Nephron (organoid): ENCODE data around the gene GAB3.

Source experiments
- H3K27ac Mint-ChIP-seq, 3 experiments: 2 replicates each; pipeline ENCODE4 v1.8.0; 2020; ENCODE audit warnings: mixed read lengths in 3 of 3, mild to moderate bottlenecking in 2 of 3, moderate library complexity in 1 of 3
- H3K27me3 Mint-ChIP-seq: 2 replicates; pipeline ENCODE4 v1.8.0; 2021; ENCODE audit warnings: low read depth, mild to moderate bottlenecking, moderate library complexity, mixed read lengths
- H3K36me3 Mint-ChIP-seq: 2 replicates; pipeline ENCODE4 v1.8.0; 2020; ENCODE audit warnings: low read depth, mixed read lengths
- H3K4me1 Mint-ChIP-seq: 2 replicates; pipeline ENCODE4 v1.8.0; 2020; ENCODE audit warnings: mixed read lengths
- H3K4me3 Mint-ChIP-seq, 3 experiments: 2 replicates each; pipeline ENCODE4 v1.8.0; 2020; ENCODE audit warnings: mild to moderate bottlenecking in 3 of 3, mixed read lengths in 3 of 3, moderate library complexity in 2 of 3
- H3K9me3 Mint-ChIP-seq: 2 replicates; pipeline ENCODE4 v1.8.0; 2020; ENCODE audit warnings: mixed read lengths
- CTCF ChIP-seq, 3 experiments: fragments of 200-600 bp; sonication (generic); IDR thresholded peaks; one replicate each; pipeline ENCODE4 v1.5.0; 2021; ENCODE audit warnings: antibody characterized with exemption in 3 of 3; ENCODE audit not compliant: unreplicated experiment in 3 of 3

GAB3 gene

DNA sequence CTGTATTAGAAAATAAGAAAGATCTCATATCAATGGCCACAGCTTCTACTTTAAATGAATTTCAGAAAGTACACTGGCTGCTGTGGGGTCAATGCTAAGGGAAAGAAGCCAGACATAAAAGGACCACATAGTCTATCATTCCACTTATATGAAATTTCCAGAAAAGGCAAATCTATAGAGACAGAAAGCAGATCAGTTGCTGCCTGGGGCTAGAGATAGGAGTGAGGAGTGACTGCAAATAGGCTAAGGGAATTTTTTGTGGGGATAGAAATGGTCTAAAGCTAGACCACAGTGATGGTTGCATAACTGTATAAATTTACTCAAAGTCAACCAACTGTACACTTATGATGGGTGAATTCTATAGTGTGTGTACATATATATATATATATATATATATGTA lies 8.3 kb downstream of the GAB3 start:
- H3K27me3 Mint-ChIP-seq: no peaks in the 10 kb centered on the region
- H3K36me3 Mint-ChIP-seq: no peaks in the 10 kb centered on the region
- no peaks in the 10 kb centered on the region for H3K4me1 Mint-ChIP-seq
- no peak overlapping the region for H3K4me3 Mint-ChIP-seq
- H3K9me3 Mint-ChIP-seq: peaks cover 11% of the 10 kb centered on the region
- no peak for TF ChIP-seq CTCF (IDR thresholded peaks at IDR 0.05; ENCODE audit: unreplicated experiment in 3 of 3)
- no peak overlapping the region for H3K27ac Mint-ChIP-seq

GRCh38 chrX:154739952-154740465 lies 10.9 kb downstream of the GAB3 start:
- Mint-ChIP-seq H3K9me3 (peaks cover 15% of the 10 kb centered on the region), H3K36me3 (no peaks in the 10 kb centered on the region), H3K4me1 (peaks cover 8% of the 10 kb centered on the region), H3K4me3 (no peak overlapping the region), H3K27ac (no peak overlapping the region), H3K27me3 (no peaks in the 10 kb centered on the region)
- TF ChIP-seq CTCF (IDR thresholded peaks at IDR 0.05; ENCODE audit: unreplicated experiment in 3 of 3): no peak

- no peak overlapping the region for H3K4me3 Mint-ChIP-seq
- no peaks in the 10 kb centered on the region for H3K36me3 Mint-ChIP-seq
- H3K4me1 Mint-ChIP-seq: peaks cover 16% of the 10 kb centered on the region
- H3K9me3 Mint-ChIP-seq: peaks cover 7% of the 10 kb centered on the region
- TF ChIP-seq CTCF (IDR thresholded peaks at IDR 0.05; ENCODE audit: unreplicated experiment in 3 of 3): no peak
- H3K27me3 Mint-ChIP-seq: no peaks in the 10 kb centered on the region
- H3K27ac Mint-ChIP-seq: no peak overlapping the region
Measured at GRCh38 chrX:154738011-154738738, 12.7 kb downstream of the GAB3 start.

DNA sequence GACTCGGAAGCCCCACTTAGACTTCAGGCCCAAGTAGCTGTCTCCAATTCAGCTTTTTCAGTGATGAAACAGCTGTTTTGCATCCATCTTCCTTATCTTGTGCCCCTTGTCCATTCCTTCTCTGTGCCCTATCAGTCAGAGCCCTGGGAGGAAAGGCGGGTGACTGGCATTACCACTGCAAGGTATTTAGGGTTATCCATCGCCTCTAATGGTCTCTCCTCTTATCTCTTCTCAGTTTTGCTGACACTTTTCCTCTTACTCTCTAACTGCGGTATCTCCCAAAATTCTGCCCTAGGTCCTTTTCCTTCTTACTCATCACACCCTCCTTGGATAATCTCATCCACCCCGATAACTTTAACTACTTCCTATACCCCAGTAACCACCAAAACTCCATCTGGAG lies 13.7 kb downstream of the GAB3 start:
- Mint-ChIP-seq H3K36me3 (no peaks in the 10 kb centered on the region), H3K4me1 (peaks cover 27% of the 10 kb centered on the region), H3K27me3 (no peaks in the 10 kb centered on the region), H3K9me3 (peaks cover 7% of the 10 kb centered on the region), H3K27ac (peak overlapping the region in 1 of 3 experiments; percentile 1), H3K4me3 (no peak overlapping the region)
- no peak for TF ChIP-seq CTCF (IDR thresholded peaks at IDR 0.05; ENCODE audit: unreplicated experiment in 3 of 3)

GRCh38 chrX:154735695-154736393 lies 15.0 kb downstream of the GAB3 start:
- H3K4me1 Mint-ChIP-seq: peaks cover 35% of the 10 kb centered on the region
- peaks cover 7% of the 10 kb centered on the region for H3K9me3 Mint-ChIP-seq
- TF ChIP-seq CTCF (IDR thresholded peaks at IDR 0.05; ENCODE audit: unreplicated experiment in 3 of 3): no peak
- no peaks in the 10 kb centered on the region for H3K27me3 Mint-ChIP-seq
- H3K4me3 Mint-ChIP-seq: no peak overlapping the region
- H3K27ac Mint-ChIP-seq: peak overlapping the region in 2 of 3 experiments; percentile 95 to 98
- no peaks in the 10 kb centered on the region for H3K36me3 Mint-ChIP-seq
